ENCODE results near the gene SLC66A2. TPM values are rescaled to one million over a fixed set of nuclear protein-coding genes. Genes with fewer than 3 reads are reported as not detected.
A peak's percentile ranks its signal among the peaks of the same experiment; 100 is the strongest.

The SLC66A2 gene
- total RNA-seq, 1 experiment from 2014 or later = 21.7 TPM

DNA sequence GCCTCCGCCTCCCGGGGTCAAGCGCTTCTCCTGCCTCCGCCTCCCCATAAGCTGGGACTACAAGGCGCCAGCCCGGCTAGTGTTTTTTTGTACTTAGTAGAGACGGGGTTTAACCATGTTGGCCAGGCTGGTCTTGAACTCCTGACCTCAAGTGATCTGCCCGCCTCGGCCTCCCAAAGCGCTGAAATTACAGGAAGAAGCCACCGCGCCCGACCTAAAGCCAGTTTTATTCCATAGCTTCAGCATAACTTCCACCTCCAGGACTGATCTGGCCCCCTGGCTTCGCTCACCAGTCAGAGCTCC is 37.7 kb upstream of the SLC66A2 start:
- no peak for TF ChIP-seq CTCF (IDR thresholded peaks at IDR 0.05; ENCODE audit: unreplicated experiment)
- ChIA-PET CTCF (no interaction called here), POLR2A (interaction anchor here (0.6 to 7.3 kb wide), 19 partner anchors 8 to 310 kb away, joined by 3 to 113 read pairs (median 6); partner anchors contain the start of genes ADNP2, HSBP1L1, RBFA and SLC66A2)
- intact Hi-C loops (cut with micrococcal nuclease) = loop anchor here (2.0 to 5.0 kb wide), 2 partner anchors 24 to 158 kb away; partner anchors contain the start of gene HSBP1L1
- Mint-ChIP-seq H3K9me3 (ENCODE audit: unreplicated experiment) (no peaks in the 10 kb centered on the region), H3K27me3 (ENCODE audit: insufficient read depth, unreplicated experiment) (no peaks in the 10 kb centered on the region), H3K36me3 (ENCODE audit: insufficient read depth, unreplicated experiment) (peaks cover 28% of the 10 kb centered on the region), H3K27ac (ENCODE audit: low read depth, unreplicated experiment) (peak overlapping the region; percentile 94), H3K4me1 (ENCODE audit: insufficient read depth, unreplicated experiment) (peaks cover 8% of the 10 kb centered on the region), H3K4me3 (ENCODE audit: unreplicated experiment) (peak overlapping the region; percentile 86)
- DNase-seq (ENCODE audit: unreplicated experiment) = no peak
- BruUV-seq (replicated peaks) = no TSS peak

DNA sequence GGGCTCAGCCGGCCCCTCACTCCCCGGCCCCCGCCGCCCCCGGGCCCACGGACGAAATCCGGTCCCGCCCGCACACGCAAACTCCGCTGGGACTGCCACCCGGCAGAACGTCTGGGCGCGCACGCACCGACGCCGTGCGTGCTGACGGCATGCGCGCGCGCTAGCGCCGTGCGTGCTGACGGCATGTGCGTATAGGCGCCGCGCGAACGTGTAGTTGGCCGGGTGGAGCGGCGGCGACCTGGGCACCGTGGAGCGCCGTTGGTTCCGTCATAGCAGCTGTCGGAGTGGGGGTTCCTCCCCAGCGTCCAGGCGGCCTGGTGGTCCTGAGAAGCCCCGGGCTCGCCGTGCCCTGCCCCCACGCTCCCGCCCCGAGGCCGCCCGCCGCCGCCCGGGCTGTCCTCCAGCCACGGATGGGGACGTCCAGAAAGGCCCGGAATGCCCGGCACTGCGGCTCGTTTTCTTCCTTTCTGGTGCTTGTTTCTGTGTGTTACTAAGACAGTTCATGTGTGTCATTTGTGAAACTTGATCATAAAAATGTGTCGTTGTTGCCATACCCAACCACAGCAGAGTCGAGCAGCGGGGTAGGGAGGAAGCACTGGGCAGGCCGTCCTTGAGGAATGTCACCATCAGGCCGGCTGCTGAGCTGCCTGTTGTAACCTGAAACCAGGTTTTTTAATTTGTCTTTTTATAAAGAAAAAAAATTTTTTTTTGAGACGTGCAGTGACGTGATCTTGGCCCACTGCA is 37.2 kb upstream of the SLC66A2 start, which contains the start of gene TXNL4A:
TSS of gene TXNL4A (minus strand) at position 113 of the 744 bp plus-strand sequence. CDS start 171 bp downstream, outside the sequence.
- CTCF ChIA-PET = interaction anchor here (1.1 kb wide), 1 partner anchor 22 kb away, joined by 4 read pairs; no protein-coding TSS in a partner anchor
- intact Hi-C loops (cut with micrococcal nuclease) = loop anchor here (1.0 to 5.0 kb wide), 4 partner anchors 24 to 159 kb away; partner anchors contain the start of gene HSBP1L1
- H3K4me3 Mint-ChIP-seq (ENCODE audit: unreplicated experiment) = peak within 1 kb of the TSS; percentile 86
- no peaks in the 10 kb centered on the region for H3K27me3 Mint-ChIP-seq (ENCODE audit: insufficient read depth, unreplicated experiment)
- H3K9me3 Mint-ChIP-seq (ENCODE audit: unreplicated experiment) = no peaks in the 10 kb centered on the region
- peak; percentile 80 for DNase-seq (ENCODE audit: unreplicated experiment)
- BruUV-seq (replicated peaks) = TSS peak; percentile 81
- POLR2A ChIA-PET = interaction anchor here (0.6 to 7.3 kb wide), 25 partner anchors 9 to 310 kb away, joined by 3 to 113 read pairs (median 5); partner anchors contain the start of genes ADNP2, HSBP1L1, RBFA and SLC66A2
- H3K4me1 Mint-ChIP-seq (ENCODE audit: insufficient read depth, unreplicated experiment) = peaks cover 8% of the 10 kb centered on the region
- H3K36me3 Mint-ChIP-seq (ENCODE audit: insufficient read depth, unreplicated experiment) = peaks cover 34% of the 10 kb centered on the region
- no peak for TF ChIP-seq CTCF (IDR thresholded peaks at IDR 0.05; ENCODE audit: unreplicated experiment)
- H3K27ac Mint-ChIP-seq (ENCODE audit: low read depth, unreplicated experiment) = peak within 1 kb of the TSS; percentile 94

DNA sequence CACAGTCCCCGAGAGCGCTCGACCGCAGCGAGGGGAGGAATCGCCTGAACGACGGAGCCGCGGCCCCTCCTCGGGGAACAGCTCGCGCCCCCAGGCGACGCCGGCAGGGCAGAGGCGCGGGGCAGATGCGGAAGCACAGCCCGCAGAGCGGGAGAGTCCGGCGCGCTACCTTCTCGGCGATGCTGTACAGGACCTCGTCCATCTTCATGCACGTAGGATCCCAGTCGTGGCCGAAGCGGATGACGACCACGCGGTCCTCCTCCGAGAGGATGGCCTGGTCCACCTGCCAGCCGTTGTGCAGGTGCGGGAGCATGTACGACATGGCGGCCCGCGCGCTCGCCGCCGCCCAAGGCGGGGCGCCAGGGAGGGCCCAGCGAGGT is 36.6 kb upstream of the SLC66A2 start:
- TF ChIP-seq CTCF (IDR thresholded peaks at IDR 0.05; ENCODE audit: unreplicated experiment) = no peak
- Mint-ChIP-seq H3K4me3 (ENCODE audit: unreplicated experiment) (peak overlapping the region; percentile 86), H3K36me3 (ENCODE audit: insufficient read depth, unreplicated experiment) (peaks cover 39% of the 10 kb centered on the region), H3K9me3 (ENCODE audit: unreplicated experiment) (no peaks in the 10 kb centered on the region), H3K4me1 (ENCODE audit: insufficient read depth, unreplicated experiment) (peaks cover 8% of the 10 kb centered on the region), H3K27me3 (ENCODE audit: insufficient read depth, unreplicated experiment) (no peaks in the 10 kb centered on the region), H3K27ac (ENCODE audit: low read depth, unreplicated experiment) (peak overlapping the region; percentile 90)
- no TSS peak for BruUV-seq (replicated peaks)
- POLR2A ChIA-PET = interaction anchor here (0.6 to 7.3 kb wide), 15 partner anchors 12 to 309 kb away, joined by 3 to 113 read pairs (median 7); partner anchors contain the start of genes HSBP1L1, RBFA and SLC66A2
- intact Hi-C loops (cut with micrococcal nuclease) = loop anchor here (1.0 to 5.0 kb wide), 4 partner anchors 23 to 159 kb away; partner anchors contain the start of gene HSBP1L1
- CTCF ChIA-PET = interaction anchor here (0.7 to 1.1 kb wide), 2 partner anchors 21 to 44 kb away, joined by 3 to 4 read pairs; no protein-coding TSS in a partner anchor
- peak; percentile 49 for DNase-seq (ENCODE audit: unreplicated experiment)

DNA sequence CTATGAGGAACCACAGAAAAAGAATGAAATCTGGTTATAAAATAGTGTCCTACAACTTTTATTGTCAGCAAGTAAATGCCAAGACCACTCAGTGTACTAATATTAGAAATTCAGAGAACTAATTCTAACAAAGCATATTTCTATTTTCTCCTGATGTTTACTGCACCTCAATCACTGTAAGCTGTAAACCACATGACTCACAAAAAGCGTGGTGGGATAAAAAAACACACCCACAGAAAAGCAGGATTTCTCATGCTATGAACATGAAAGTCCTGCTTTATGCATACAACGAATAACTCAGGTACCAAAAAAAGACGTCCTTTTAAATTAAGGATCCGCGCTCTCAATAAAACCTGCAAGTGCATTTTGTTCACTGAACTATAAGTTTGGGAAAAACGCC is 36.1 kb upstream of the SLC66A2 start:
- intact Hi-C loops (cut with micrococcal nuclease) = loop anchor here (5.0 kb wide), 1 partner anchor 160 kb away; no protein-coding TSS in a partner anchor
- Mint-ChIP-seq H3K4me1 (ENCODE audit: insufficient read depth, unreplicated experiment) (peaks cover 9% of the 10 kb centered on the region), H3K4me3 (ENCODE audit: unreplicated experiment) (peak overlapping the region; percentile 86), H3K27ac (ENCODE audit: low read depth, unreplicated experiment) (peak overlapping the region; percentile 90), H3K36me3 (ENCODE audit: insufficient read depth, unreplicated experiment) (peaks cover 42% of the 10 kb centered on the region), H3K9me3 (ENCODE audit: unreplicated experiment) (no peaks in the 10 kb centered on the region), H3K27me3 (ENCODE audit: insufficient read depth, unreplicated experiment) (no peaks in the 10 kb centered on the region)
- peak; percentile 17 for DNase-seq (ENCODE audit: unreplicated experiment)
- ChIA-PET POLR2A (interaction anchor here (0.6 to 7.3 kb wide), 14 partner anchors 11 to 307 kb away, joined by 3 to 113 read pairs (median 7); partner anchors contain the start of genes ADNP2, HSBP1L1, RBFA and SLC66A2), CTCF (interaction anchor here (0.7 to 1.1 kb wide), 3 partner anchors 21 to 49 kb away, joined by 3 to 4 read pairs (median 4); no protein-coding TSS in a partner anchor)
- BruUV-seq (replicated peaks) = TSS peak; percentile 45
- no peak for TF ChIP-seq CTCF (IDR thresholded peaks at IDR 0.05; ENCODE audit: unreplicated experiment)
